HepG2 (cell line): ENCODE data around the gene PPP1R13B. TPM values are rescaled to one million over a fixed set of nuclear protein-coding genes. Genes with fewer than 3 reads are reported as not detected.
A peak's percentile ranks its signal among the peaks of the same experiment; 100 is the strongest.

ENCODE experiments used
- ATF7 ChIP-seq, 2 experiments: fragments of 450-650 bp in 1 of 2; sonication (generic) in 1 of 2; formaldehyde crosslinking in 1 of 2; IDR thresholded peaks; 2 replicates each; pipeline versions ENCODE4 v1.4.0 to v1.6.1; 2016 to 2020; ENCODE audit warnings: antibody characterized with exemption in 1 of 2, mild to moderate bottlenecking in 1 of 2, missing genetic modification reagents in 1 of 2
- CBFB ChIP-seq: sonication (generic); formaldehyde crosslinking; IDR thresholded peaks from 2 replicates; pipeline ENCODE4 v1.4.0; 2020; ENCODE audit warnings: missing genetic modification reagents
- E2F5 ChIP-seq: sonication (generic); formaldehyde crosslinking; conservative IDR thresholded peaks from 2 replicates; pipeline ENCODE4 v1.4.0; 2020; ENCODE audit warnings: missing genetic modification reagents
- EED ChIP-seq: sonication (generic); formaldehyde crosslinking; IDR thresholded peaks from 2 replicates; pipeline ENCODE4 v1.5.0; 2020; ENCODE audit warnings: mild to moderate bottlenecking, missing genetic modification reagents
- GZF1 ChIP-seq: sonication (generic); formaldehyde crosslinking; IDR thresholded peaks from 2 replicates; pipeline ENCODE4 v1.5.1; 2020; ENCODE audit warnings: mild to moderate bottlenecking, missing genetic modification reagents
- MAF1 ChIP-seq: sonication (generic); formaldehyde crosslinking; IDR thresholded peaks from 2 replicates; pipeline ENCODE4 v1.5.0; 2020; ENCODE audit warnings: missing genetic modification reagents, borderline replicate concordance
- MYNN ChIP-seq: sonication (generic); formaldehyde crosslinking; IDR thresholded peaks from 2 replicates; pipeline ENCODE4 v1.4.0; 2020; ENCODE audit warnings: mild to moderate bottlenecking, low read depth, missing genetic modification reagents
- NCOA2 ChIP-seq: sonication (generic); formaldehyde crosslinking; IDR thresholded peaks from 2 replicates; pipeline ENCODE4 v1.8.0; 2022; ENCODE audit warnings: inconsistent platforms
- NFYB ChIP-seq: sonication (generic); formaldehyde crosslinking; IDR thresholded peaks from 2 replicates; pipeline ENCODE4 v1.4.0; 2020; ENCODE audit warnings: missing genetic modification reagents
- PCBP2 ChIP-seq: fragments of 200-400 bp; formaldehyde crosslinking; optimal IDR thresholded peaks from 2 replicates; pipeline ENCODE3; 2018; ENCODE audit warnings: low read length, low read depth; ENCODE audit not compliant: poor library complexity, severe bottlenecking
- SIN3A ChIP-seq: IDR thresholded peaks from 2 replicates; pipeline ENCODE4 v1.6.1; 2011; ENCODE audit warnings: low read depth, mild to moderate bottlenecking, control low read depth, low read length, borderline replicate concordance
- SRSF1 ChIP-seq: fragments of 200-400 bp; formaldehyde crosslinking; optimal IDR thresholded peaks from 2 replicates; pipeline ENCODE3; 2017; ENCODE audit warnings: mild to moderate bottlenecking, low read depth, low read length, moderate library complexity
- ZBTB14 ChIP-seq: sonication (generic); formaldehyde crosslinking; IDR thresholded peaks from 2 replicates; pipeline ENCODE4 v1.4.0; 2020; ENCODE audit warnings: missing genetic modification reagents
- ZBTB33 ChIP-seq: sonication (generic); formaldehyde crosslinking; IDR thresholded peaks from 2 replicates; pipeline ENCODE4 v1.4.0; 2020; ENCODE audit warnings: missing genetic modification reagents
- ZFYVE20 ChIP-seq: sonication (generic); formaldehyde crosslinking; IDR thresholded peaks from 2 replicates; pipeline ENCODE4 v1.8.0; 2023; ENCODE audit warnings: low read depth, mild to moderate bottlenecking, moderate library complexity, missing genetic modification reagents, borderline replicate concordance
- ZNF292 ChIP-seq: sonication (generic); formaldehyde crosslinking; IDR thresholded peaks from 2 replicates; pipeline ENCODE4 v1.8.1; 2022; ENCODE audit warnings: mild to moderate bottlenecking, low read depth, missing genetic modification reagents, borderline replicate concordance
- ZNF296 ChIP-seq: sonication (generic); formaldehyde crosslinking; conservative IDR thresholded peaks from 2 replicates; pipeline ENCODE4 v1.5.0; 2020; ENCODE audit warnings: mild to moderate bottlenecking, missing genetic modification reagents
- ZNF337 ChIP-seq: sonication (generic); formaldehyde crosslinking; IDR thresholded peaks from 2 replicates; pipeline ENCODE4 v1.5.1; 2020; ENCODE audit warnings: missing genetic modification reagents, low read depth, mild to moderate bottlenecking, borderline replicate concordance
- ZNF510 ChIP-seq: sonication (generic); formaldehyde crosslinking; IDR thresholded peaks from 2 replicates; pipeline ENCODE4 v1.4.0; 2020; ENCODE audit warnings: low read depth, mild to moderate bottlenecking, missing genetic modification reagents
- ZNF580 ChIP-seq: IDR thresholded peaks from 2 replicates; pipeline ENCODE4 v1.6.1; 2016; ENCODE audit warnings: low read depth, borderline replicate concordance
- ZNF598 ChIP-seq: sonication (generic); formaldehyde crosslinking; IDR thresholded peaks from 2 replicates; pipeline ENCODE4 v1.5.1; 2020; ENCODE audit warnings: mild to moderate bottlenecking, missing genetic modification reagents, borderline replicate concordance
- ZNF691 ChIP-seq: sonication (generic); formaldehyde crosslinking; IDR thresholded peaks from 2 replicates; pipeline ENCODE4 v1.4.0; 2020; ENCODE audit warnings: missing genetic modification reagents, low read depth, mild to moderate bottlenecking, borderline replicate concordance
- polyA plus RNA-seq, 8 experiments: library from polyadenylated mRNA; depleted of rRNA in 3 of 8; stranded (reverse) in 7 of 8; unstranded in 1 of 8; fragments of >200 nt; fragmentation: Illumina TruSeq in 4 of 8; extraction: Trizol in 4 of 8; gene quantifications; 2 replicates each; pipeline versions ENCODE4 v1.2.1 to v1.2.3, GENCODE V29; 2011 to 2016; ENCODE audit warnings: low read depth in 4 of 8, missing spikeins in 1 of 8, mixed read lengths in 1 of 8; ENCODE audit not compliant: insufficient read depth in 1 of 8
- total RNA-seq, 5 experiments: library from RNA; depleted of rRNA; stranded (reverse); fragments of >200 nt; fragmentation: Illumina TruSeq; extraction: Trizol; gene quantifications; 2 replicates each; pipeline ENCODE4 v1.2.3, GENCODE V29; 2016; ENCODE audit warnings: low read depth in 1 of 5

PPP1R13B gene
- total and polyA plus RNA-seq, 2 of the 13 experiments (the other 11 are each of a cell fraction or from before 2014, with no cell fraction given): 4.6 to 9.4 TPM

- TF ChIP-seq ZNF691: no peak
- TF ChIP-seq ZNF292 (CRISPR knock-in tag): no peak
- TF ChIP-seq E2F5: peak; percentile 98
- peak; percentile 72; the same call in 1 of the 2 replicates for TF ChIP-seq SIN3A
- TF ChIP-seq GZF1 (CRISPR knock-in tag): no peak
- TF ChIP-seq MAF1 (CRISPR knock-in tag): no peak; the same call in 1 of the 2 replicates
- TF ChIP-seq EED (CRISPR knock-in tag): no peak
- no peak for TF ChIP-seq NCOA2 (CRISPR knock-in tag)
- no peak for TF ChIP-seq MYNN (CRISPR knock-in tag)
- peak; percentile 95 for TF ChIP-seq NFYB
- 0 out of 2 replicates have a peak, but pooled peaks have one; percentile 53 for TF ChIP-seq ZNF580 (CRISPR knock-in tag)
- TF ChIP-seq ATF7 (IDR thresholded peaks at IDR 0.05): no peak
- no peak for TF ChIP-seq ATF7 (CRISPR knock-in tag; IDR thresholded peaks at IDR 0.05)
- no peak for TF ChIP-seq ZBTB14 (CRISPR knock-in tag)
- TF ChIP-seq ZNF296 (CRISPR knock-in tag): no peak
- TF ChIP-seq ZBTB33 (CRISPR knock-in tag): no peak
- TF ChIP-seq SRSF1: peak; percentile 58
- no peak for TF ChIP-seq PCBP2
- TF ChIP-seq ZNF510: no peak
- TF ChIP-seq ZNF337: no peak
- no peak for TF ChIP-seq ZNF598 (CRISPR knock-in tag)
- no peak for TF ChIP-seq CBFB (CRISPR knock-in tag)
- TF ChIP-seq ZFYVE20 (CRISPR knock-in tag): no peak
Measured at GRCh38 chr14:103715052-103716000, 132.0 kb downstream of the PPP1R13B start, which contains the start of the genes XRCC3 and ZFYVE21 (continued).
